ENCODE results near the gene MT2A. TPM values are rescaled to one million over a fixed set of nuclear protein-coding genes. Genes with fewer than 3 reads are reported as not detected.

MT2A gene
- total and polyA plus RNA-seq, 7 donors, result 37.5 to 968 (median 161) TPM

DNA sequence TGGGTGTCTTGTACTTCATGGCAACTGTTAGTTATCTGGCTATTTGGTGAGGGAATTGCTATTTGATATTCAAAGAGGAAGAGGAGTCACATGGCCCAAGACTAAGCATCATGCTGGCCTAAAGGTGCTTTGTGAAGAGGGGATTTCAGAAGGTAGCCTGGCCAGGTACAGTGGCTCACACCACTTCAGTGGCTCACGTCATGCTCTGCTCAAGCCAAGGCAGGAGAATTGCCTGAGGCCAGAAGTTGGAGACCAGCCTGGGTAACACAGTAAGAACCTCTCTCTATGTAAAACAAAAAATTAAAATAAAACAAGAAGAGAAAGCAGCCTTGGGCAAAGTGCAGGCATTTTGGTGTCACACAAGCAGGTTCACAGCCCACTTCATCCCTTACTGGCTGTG lies 36.9 kb downstream of the MT2A start:
- H3K4me3 ChIP-seq, result no peak overlapping the region
- peaks cover 0 to 84% (median 29%) of the 10 kb centered on the region in 3 donors for H3K27me3 ChIP-seq
- WGBS, 2 donors, result 91 to 96% methylated on average over 1 of the region's 1 CpG
- peaks cover 0 to 14% (median 12%) of the 10 kb centered on the region in 4 donors for H3K4me1 ChIP-seq
- intact Hi-C loops (cut with DNase I), result no loop called here
- H3K27ac ChIP-seq, result no peak overlapping the region
- no peak for DNase-seq
- H3K9me3 ChIP-seq, result no peaks in the 10 kb centered on the region
- no peaks in the 10 kb centered on the region for H3K36me3 ChIP-seq
- no peak for TF ChIP-seq EP300 (IDR thresholded peaks at IDR 0.05)
- TF ChIP-seq CTCF (IDR thresholded peaks at IDR 0.05), result no peak
- TF ChIP-seq POLR2AphosphoS5 (IDR thresholded peaks at IDR 0.05), result no peak
- TF ChIP-seq POLR2A (IDR thresholded peaks at IDR 0.05), result no peak

DNA sequence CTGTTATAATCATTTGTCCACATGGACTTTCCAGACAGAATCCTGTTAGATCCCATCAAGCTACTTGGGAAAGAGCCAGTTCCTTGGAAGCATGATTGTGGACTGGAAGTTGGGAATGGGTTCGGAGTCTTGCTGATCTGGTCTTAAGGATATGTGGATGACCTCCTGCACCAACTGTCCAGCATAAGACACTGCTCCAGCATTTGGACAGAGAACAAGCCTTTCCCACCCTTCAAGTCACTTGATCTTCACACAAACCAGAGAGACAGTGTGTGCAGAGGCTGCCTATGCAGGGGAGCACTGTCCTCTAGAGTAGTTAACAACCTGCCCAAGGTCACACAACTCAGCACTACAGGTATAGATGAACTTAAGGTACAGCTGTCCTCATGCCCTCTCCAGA lies 37.5 kb downstream of the MT2A start:
- H3K4me3 ChIP-seq, result no peak overlapping the region
- peaks cover 0 to 79% (median 24%) of the 10 kb centered on the region in 3 donors for H3K27me3 ChIP-seq
- WGBS, 2 donors, result 0% methylated on average over 1 of the region's 1 CpG
- TF ChIP-seq POLR2AphosphoS5 (IDR thresholded peaks at IDR 0.05) (no peak), EP300 (IDR thresholded peaks at IDR 0.05) (no peak), POLR2A (IDR thresholded peaks at IDR 0.05) (no peak), CTCF (IDR thresholded peaks at IDR 0.05) (no peak)
- H3K9me3 ChIP-seq, result no peaks in the 10 kb centered on the region
- H3K4me1 ChIP-seq, result peaks cover 0 to 14% (median 12%) of the 10 kb centered on the region in 4 donors
- intact Hi-C loops (cut with DNase I), result no loop called here
- no peak overlapping the region for H3K27ac ChIP-seq
- DNase-seq, result no peak
- no peaks in the 10 kb centered on the region for H3K36me3 ChIP-seq

GRCh38 chr16:56647641-56648431 lies 39.5 kb downstream of the MT2A start:
- H3K9me3 ChIP-seq, result no peaks in the 10 kb centered on the region
- H3K4me1 ChIP-seq, result peaks cover 0 to 14% (median 11%) of the 10 kb centered on the region in 4 donors
- no peak overlapping the region for H3K27ac ChIP-seq
- H3K4me3 ChIP-seq, result no peak overlapping the region
- TF ChIP-seq POLR2A (IDR thresholded peaks at IDR 0.05), result no peak
- TF ChIP-seq CTCF (IDR thresholded peaks at IDR 0.05), result no peak
- no peak for TF ChIP-seq EP300 (IDR thresholded peaks at IDR 0.05)
- H3K36me3 ChIP-seq, result no peaks in the 10 kb centered on the region
- DNase-seq, result no peak
- H3K27me3 ChIP-seq, result peaks cover 0 to 75% (median 23%) of the 10 kb centered on the region in 3 donors
- 16 to 25% methylated on average over 33 of the region's 33 CpGs for WGBS, 2 donors
- intact Hi-C loops (cut with DNase I), result no loop called here

DNA sequence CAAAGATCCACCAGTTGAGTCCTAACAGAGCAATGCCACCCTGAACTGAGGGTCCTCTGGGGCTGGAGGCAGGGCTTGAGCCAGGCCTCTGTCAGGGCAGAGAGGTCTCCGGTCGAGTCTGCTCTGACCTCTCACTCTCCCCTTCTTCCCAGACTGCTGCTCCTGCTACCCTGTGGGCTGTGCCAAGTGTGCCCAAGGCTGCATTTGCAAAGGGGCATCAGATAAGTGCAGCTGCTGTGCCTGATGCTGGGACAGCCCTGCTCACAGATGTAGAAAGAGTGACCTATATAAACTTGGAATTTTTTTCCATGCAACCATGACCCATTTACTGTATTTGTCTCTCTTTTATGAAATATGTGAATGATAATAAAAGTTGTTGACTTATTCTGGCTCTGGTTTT lies 40.9 kb downstream of the MT2A start:
- no peak overlapping the region for H3K4me3 ChIP-seq
- no peaks in the 10 kb centered on the region for H3K36me3 ChIP-seq
- no peaks in the 10 kb centered on the region for H3K9me3 ChIP-seq
- 95% methylated on average over 2 of the region's 2 CpGs for WGBS, 2 donors
- DNase-seq, result no peak
- no peak overlapping the region for H3K27ac ChIP-seq
- intact Hi-C loops (cut with DNase I), result no loop called here
- H3K27me3 ChIP-seq, result peaks cover 0 to 61% (median 23%) of the 10 kb centered on the region in 3 donors
- no peaks in the 10 kb centered on the region for H3K4me1 ChIP-seq
- TF ChIP-seq POLR2AphosphoS5 (IDR thresholded peaks at IDR 0.05), result no peak
- TF ChIP-seq POLR2A (IDR thresholded peaks at IDR 0.05), result no peak
- no peak for TF ChIP-seq CTCF (IDR thresholded peaks at IDR 0.05)
- no peak for TF ChIP-seq EP300 (IDR thresholded peaks at IDR 0.05)

Data from sigmoid colon (tissue), 7 donors.